ENCODE measurements around the gene NKAIN2. TPM values are rescaled to one million over a fixed set of nuclear protein-coding genes. Genes with fewer than 3 reads are reported as not detected.

NKAIN2 gene
- total RNA-seq, 1 experiment from 2014 or later = 2.7 TPM

DNA sequence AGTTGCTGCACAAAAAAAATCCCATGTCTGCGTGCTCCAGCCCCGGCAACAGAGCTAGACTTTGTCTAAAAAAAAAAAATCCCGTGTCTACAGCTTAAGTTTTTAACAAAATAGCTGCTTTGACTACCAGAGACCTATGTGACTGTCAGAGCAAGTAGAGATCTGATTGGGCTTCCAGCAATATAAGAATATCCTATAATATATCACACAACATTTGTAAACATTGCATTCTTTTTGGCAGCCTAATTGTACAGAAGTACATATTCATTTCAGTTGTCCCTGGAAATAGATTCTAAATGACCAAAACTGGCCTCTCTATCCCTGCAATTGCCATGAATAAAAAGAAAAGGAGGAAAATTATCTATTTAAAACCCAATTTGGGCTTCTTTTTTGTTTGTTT lies 1019.1 kb downstream of the NKAIN2 start:
- no peaks in the 10 kb centered on the region for H3K27me3 Mint-ChIP-seq (ENCODE audit: insufficient read depth, unreplicated experiment)
- BruUV-seq (replicated peaks) = no TSS peak
- intact Hi-C loops (cut with micrococcal nuclease) = no loop called here
- H3K36me3 Mint-ChIP-seq (ENCODE audit: insufficient read depth, unreplicated experiment) = no peaks in the 10 kb centered on the region
- no peak overlapping the region for H3K27ac Mint-ChIP-seq (ENCODE audit: low read depth, unreplicated experiment)
- DNase-seq (ENCODE audit: unreplicated experiment) = no peak
- TF ChIP-seq, protein P1, sequence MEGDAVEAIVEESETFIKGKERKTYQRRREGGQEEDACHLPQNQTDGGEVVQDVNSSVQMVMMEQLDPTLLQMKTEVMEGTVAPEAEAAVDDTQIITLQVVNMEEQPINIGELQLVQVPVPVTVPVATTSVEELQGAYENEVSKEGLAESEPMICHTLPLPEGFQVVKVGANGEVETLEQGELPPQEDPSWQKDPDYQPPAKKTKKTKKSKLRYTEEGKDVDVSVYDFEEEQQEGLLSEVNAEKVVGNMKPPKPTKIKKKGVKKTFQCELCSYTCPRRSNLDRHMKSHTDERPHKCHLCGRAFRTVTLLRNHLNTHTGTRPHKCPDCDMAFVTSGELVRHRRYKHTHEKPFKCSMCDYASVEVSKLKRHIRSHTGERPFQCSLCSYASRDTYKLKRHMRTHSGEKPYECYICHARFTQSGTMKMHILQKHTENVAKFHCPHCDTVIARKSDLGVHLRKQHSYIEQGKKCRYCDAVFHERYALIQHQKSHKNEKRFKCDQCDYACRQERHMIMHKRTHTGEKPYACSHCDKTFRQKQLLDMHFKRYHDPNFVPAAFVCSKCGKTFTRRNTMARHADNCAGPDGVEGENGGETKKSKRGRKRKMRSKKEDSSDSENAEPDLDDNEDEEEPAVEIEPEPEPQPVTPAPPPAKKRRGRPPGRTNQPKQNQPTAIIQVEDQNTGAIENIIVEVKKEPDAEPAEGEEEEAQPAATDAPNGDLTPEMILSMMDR (IDR thresholded peaks at IDR 0.05; ENCODE audit: unreplicated experiment) = no peak
- H3K4me1 Mint-ChIP-seq (ENCODE audit: insufficient read depth, unreplicated experiment) = peaks cover 10% of the 10 kb centered on the region
- no peaks in the 10 kb centered on the region for H3K9me3 Mint-ChIP-seq (ENCODE audit: unreplicated experiment)
- CTCF ChIA-PET = no interaction called here
- no peak overlapping the region for H3K4me3 Mint-ChIP-seq (ENCODE audit: unreplicated experiment)
- POLR2A ChIA-PET = interaction anchor here (0.7 kb wide), 1 partner anchor 243 kb away, joined by 3 read pairs; no protein-coding TSS in a partner anchor

DNA sequence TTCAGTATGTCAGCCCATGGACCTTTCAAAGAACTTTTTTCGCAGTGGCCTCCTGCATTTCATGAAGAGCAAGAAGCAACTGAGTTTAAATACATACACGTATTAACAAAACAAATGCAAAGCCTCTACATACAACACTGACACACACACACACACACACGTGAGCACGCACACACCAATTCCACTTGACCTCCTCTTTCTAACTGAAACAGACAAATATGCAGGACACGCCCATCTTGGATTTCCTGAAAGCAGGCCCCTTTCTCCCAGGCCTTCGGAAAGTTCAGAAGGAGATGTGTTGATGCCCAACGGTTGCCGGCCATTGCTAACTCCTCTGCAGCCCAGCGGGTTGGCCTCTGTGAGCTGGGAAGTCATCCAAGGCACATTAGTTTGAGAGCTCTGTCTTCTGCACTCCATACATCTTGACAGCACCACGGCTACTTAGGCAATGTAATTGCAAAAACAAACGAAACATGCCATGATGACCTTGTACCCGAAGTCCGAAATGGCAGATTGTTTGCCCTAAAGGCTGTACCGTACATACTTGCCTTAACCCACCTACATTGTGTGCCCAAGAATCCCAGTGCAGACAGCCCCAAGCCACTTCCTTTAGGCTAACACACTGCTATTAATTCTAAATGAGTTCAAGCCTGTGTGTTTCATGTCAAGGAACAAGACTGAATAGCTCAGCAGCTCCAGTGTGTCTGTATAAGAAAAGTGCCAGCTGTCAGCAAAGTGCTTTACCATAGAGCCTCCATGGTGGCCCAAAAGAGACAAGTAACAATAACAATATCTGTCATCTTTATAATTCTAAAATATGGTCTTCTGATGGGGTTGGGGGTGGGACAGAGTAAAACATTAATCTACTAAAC lies 1019.8 kb downstream of the NKAIN2 start:
- Mint-ChIP-seq H3K4me3 (ENCODE audit: unreplicated experiment) (no peak overlapping the region), H3K27ac (ENCODE audit: low read depth, unreplicated experiment) (no peak overlapping the region), H3K9me3 (ENCODE audit: unreplicated experiment) (no peaks in the 10 kb centered on the region), H3K27me3 (ENCODE audit: insufficient read depth, unreplicated experiment) (no peaks in the 10 kb centered on the region), H3K36me3 (ENCODE audit: insufficient read depth, unreplicated experiment) (no peaks in the 10 kb centered on the region), H3K4me1 (ENCODE audit: insufficient read depth, unreplicated experiment) (peaks cover 10% of the 10 kb centered on the region)
- ChIA-PET CTCF (interaction anchor here (0.7 kb wide), 1 partner anchor 12 kb away, joined by 5 read pairs; no protein-coding TSS in a partner anchor), POLR2A (no interaction called here)
- BruUV-seq (replicated peaks) = no TSS peak
- intact Hi-C loops (cut with micrococcal nuclease) = no loop called here
- DNase-seq (ENCODE audit: unreplicated experiment) = no peak
- TF ChIP-seq, protein P1 (IDR thresholded peaks at IDR 0.05; ENCODE audit: unreplicated experiment) = no peak

DNA sequence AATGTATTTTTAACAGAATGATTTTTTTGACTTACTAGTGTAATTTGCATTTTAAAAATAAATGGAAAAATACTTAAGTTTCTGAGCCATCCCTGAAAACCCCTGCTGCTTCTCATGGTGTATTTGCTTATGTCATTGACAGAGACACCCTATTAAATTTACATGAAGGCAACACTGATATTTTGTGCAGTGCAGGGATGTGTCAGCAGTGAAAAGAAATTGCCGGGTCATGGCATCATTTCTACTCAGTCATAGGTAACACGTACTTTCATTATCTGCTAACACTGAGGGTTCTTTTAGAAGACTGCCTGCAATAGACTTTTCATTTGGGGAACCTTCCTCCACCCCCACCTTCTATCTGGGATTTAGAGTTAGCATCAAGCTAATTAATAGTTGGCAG lies 1021.9 kb downstream of the NKAIN2 start:
- intact Hi-C loops (cut with micrococcal nuclease) = no loop called here
- no peak for DNase-seq (ENCODE audit: unreplicated experiment)
- Mint-ChIP-seq H3K36me3 (ENCODE audit: insufficient read depth, unreplicated experiment) (no peaks in the 10 kb centered on the region), H3K4me1 (ENCODE audit: insufficient read depth, unreplicated experiment) (no peaks in the 10 kb centered on the region), H3K27ac (ENCODE audit: low read depth, unreplicated experiment) (no peak overlapping the region), H3K9me3 (ENCODE audit: unreplicated experiment) (no peaks in the 10 kb centered on the region), H3K27me3 (ENCODE audit: insufficient read depth, unreplicated experiment) (no peaks in the 10 kb centered on the region), H3K4me3 (ENCODE audit: unreplicated experiment) (no peak overlapping the region)
- TF ChIP-seq, protein P1 (IDR thresholded peaks at IDR 0.05; ENCODE audit: unreplicated experiment) = no peak
- POLR2A ChIA-PET = no interaction called here
- no TSS peak for BruUV-seq (replicated peaks)
- CTCF ChIA-PET = interaction anchor here (0.6 kb wide), 1 partner anchor 150 kb away, joined by 3 read pairs; no protein-coding TSS in a partner anchor

DNA sequence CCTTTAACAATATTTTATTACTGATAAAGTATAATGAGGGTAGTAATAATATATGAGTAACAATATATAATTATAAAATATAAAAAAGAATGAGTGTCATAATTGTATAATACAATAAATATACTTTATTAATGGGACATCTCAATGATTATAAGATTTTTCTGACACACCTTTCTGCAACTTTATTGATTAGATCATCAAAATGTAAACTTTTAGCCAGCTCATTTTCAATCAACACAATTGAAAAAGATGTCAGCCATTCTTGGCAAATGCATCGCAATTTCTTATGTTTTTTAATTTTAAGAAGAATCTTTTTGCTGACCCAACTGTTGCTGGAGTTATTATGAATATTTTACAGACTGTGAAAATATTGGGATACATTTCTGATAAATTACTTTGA lies 1026.2 kb downstream of the NKAIN2 start:
- TF ChIP-seq, protein P1 (IDR thresholded peaks at IDR 0.05; ENCODE audit: unreplicated experiment) = no peak
- Mint-ChIP-seq H3K27me3 (ENCODE audit: insufficient read depth, unreplicated experiment) (no peaks in the 10 kb centered on the region), H3K4me3 (ENCODE audit: unreplicated experiment) (no peak overlapping the region), H3K36me3 (ENCODE audit: insufficient read depth, unreplicated experiment) (no peaks in the 10 kb centered on the region), H3K9me3 (ENCODE audit: unreplicated experiment) (no peaks in the 10 kb centered on the region), H3K27ac (ENCODE audit: low read depth, unreplicated experiment) (no peak overlapping the region), H3K4me1 (ENCODE audit: insufficient read depth, unreplicated experiment) (no peaks in the 10 kb centered on the region)
- no TSS peak for BruUV-seq (replicated peaks)
- ChIA-PET CTCF (no interaction called here), POLR2A (interaction anchor here (0.6 kb wide), 1 partner anchor 951 kb away, joined by 3 read pairs; no protein-coding TSS in a partner anchor)
- intact Hi-C loops (cut with micrococcal nuclease) = no loop called here
- no peak for DNase-seq (ENCODE audit: unreplicated experiment)
